Measurements from ENCODE around the gene EHHADH.

DNA sequence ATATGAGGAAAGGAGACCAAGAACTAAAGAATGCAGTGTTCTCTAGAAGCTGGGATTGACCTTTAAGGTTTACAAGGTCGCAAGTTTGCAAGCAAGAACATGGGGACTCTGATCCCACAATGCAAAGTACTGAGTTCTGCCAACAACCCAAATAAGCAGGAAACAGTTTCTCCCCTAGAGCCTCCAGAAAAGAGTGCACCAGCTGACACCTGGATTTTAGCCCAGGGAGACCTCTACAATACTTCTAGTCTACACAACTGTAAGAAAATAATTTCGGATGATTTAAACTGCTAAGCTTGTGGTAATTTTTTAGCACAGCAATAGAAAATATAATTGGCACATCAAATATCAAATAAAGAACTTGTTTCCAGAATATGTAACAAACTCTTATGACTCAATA lies 46.4 kb downstream of the EHHADH start:
- TF ChIP-seq, protein P1, sequence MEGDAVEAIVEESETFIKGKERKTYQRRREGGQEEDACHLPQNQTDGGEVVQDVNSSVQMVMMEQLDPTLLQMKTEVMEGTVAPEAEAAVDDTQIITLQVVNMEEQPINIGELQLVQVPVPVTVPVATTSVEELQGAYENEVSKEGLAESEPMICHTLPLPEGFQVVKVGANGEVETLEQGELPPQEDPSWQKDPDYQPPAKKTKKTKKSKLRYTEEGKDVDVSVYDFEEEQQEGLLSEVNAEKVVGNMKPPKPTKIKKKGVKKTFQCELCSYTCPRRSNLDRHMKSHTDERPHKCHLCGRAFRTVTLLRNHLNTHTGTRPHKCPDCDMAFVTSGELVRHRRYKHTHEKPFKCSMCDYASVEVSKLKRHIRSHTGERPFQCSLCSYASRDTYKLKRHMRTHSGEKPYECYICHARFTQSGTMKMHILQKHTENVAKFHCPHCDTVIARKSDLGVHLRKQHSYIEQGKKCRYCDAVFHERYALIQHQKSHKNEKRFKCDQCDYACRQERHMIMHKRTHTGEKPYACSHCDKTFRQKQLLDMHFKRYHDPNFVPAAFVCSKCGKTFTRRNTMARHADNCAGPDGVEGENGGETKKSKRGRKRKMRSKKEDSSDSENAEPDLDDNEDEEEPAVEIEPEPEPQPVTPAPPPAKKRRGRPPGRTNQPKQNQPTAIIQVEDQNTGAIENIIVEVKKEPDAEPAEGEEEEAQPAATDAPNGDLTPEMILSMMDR (IDR thresholded peaks at IDR 0.05), result no peak
- no peak for TF ChIP-seq EZH2 (IDR thresholded peaks at IDR 0.05)
- TF ChIP-seq EZH2phosphoT487 (IDR thresholded peaks at IDR 0.05), result no peak
